GM23338 (cell line): ENCODE results near the gene STARD4. TPM values are rescaled to one million over a fixed set of nuclear protein-coding genes. Genes with fewer than 3 reads are reported as not detected.

Experiments used
- ATAC-seq: fragments of 200-7000 bp; cut with Tn5 transposase; 3 replicates; pipeline ENCODE4 v1.9.1; 2020
- DNase-seq: peaks from one replicate; pipeline ENCODE4 v3.0.0-alpha.2; 2015; ENCODE audit warnings: low spot score
- H2AFZ ChIP-seq: fragments of 200-600 bp; sonication (generic); 2 replicates; pipeline ENCODE4 v1.8.0; 2016; ENCODE audit warnings: antibody characterized with exemption, mild to moderate bottlenecking, moderate library complexity
- H3F3A ChIP-seq: fragments of 200-600 bp; sonication (generic); replicated peaks from 2 replicates; pipeline ENCODE4 v1.8.0; 2017; ENCODE audit warnings: antibody characterized with exemption, mixed run types, low read depth
- H3K27ac ChIP-seq: fragments of 200-600 bp; sonication (generic); 2 replicates; pipeline ENCODE4 v1.6.1; 2016; ENCODE audit warnings: low read depth
- H3K27me3 ChIP-seq: fragments of 200-600 bp; sonication (generic); 2 replicates; pipeline ENCODE4 v1.8.0; 2016; ENCODE audit warnings: mild to moderate bottlenecking, mixed run types, moderate library complexity; ENCODE audit not compliant: insufficient read depth
- H3K36me3 ChIP-seq: fragments of 200-600 bp; sonication (generic); 2 replicates; pipeline ENCODE4 v1.8.0; 2016; ENCODE audit warnings: mild to moderate bottlenecking; ENCODE audit not compliant: insufficient read depth
- H3K4me1 ChIP-seq: fragments of 200-600 bp; sonication (generic); 2 replicates; pipeline ENCODE4 v1.8.0; 2016; ENCODE audit warnings: mild to moderate bottlenecking, moderate library complexity; ENCODE audit not compliant: insufficient read depth
- H3K4me2 ChIP-seq: fragments of 200-600 bp; sonication (generic); 2 replicates; pipeline ENCODE4 v1.7.1; 2017; ENCODE audit warnings: mixed run types
- H3K4me3 ChIP-seq: fragments of 200-600 bp; sonication (generic); 2 replicates; pipeline ENCODE4 v1.6.1; 2016; ENCODE audit warnings: mixed run types
- H3K79me2 ChIP-seq: fragments of 200-600 bp; sonication (generic); replicated peaks from 2 replicates; pipeline ENCODE4 v1.8.0; 2017; ENCODE audit warnings: mild to moderate bottlenecking; ENCODE audit not compliant: insufficient read depth
- H3K9me2 ChIP-seq: fragments of 200-600 bp; sonication (generic); 2 replicates; pipeline ENCODE4 v1.8.0; 2017; ENCODE audit not compliant: insufficient read depth
- H4K20me1 ChIP-seq: fragments of 200-600 bp; sonication (generic); replicated peaks from 2 replicates; pipeline ENCODE4 v1.8.0; 2017; ENCODE audit warnings: mild to moderate bottlenecking; ENCODE audit not compliant: insufficient read depth
- H3K27ac Mint-ChIP-seq: 2 replicates; pipeline ENCODE4 v1.8.0; 2020; ENCODE audit warnings: inconsistent platforms, mild to moderate bottlenecking, moderate library complexity, mixed read lengths
- H3K27me3 Mint-ChIP-seq: 3 replicates; pipeline ENCODE4 v1.8.0; 2022; ENCODE audit warnings: low read depth, mild to moderate bottlenecking, moderate library complexity, mixed read lengths, inconsistent platforms; ENCODE audit not compliant: insufficient read depth, poor library complexity
- H3K36me3 Mint-ChIP-seq: 3 replicates; pipeline ENCODE4 v1.8.0; 2021; ENCODE audit warnings: low read depth, mild to moderate bottlenecking, inconsistent platforms, moderate library complexity, mixed read lengths
- H3K4me1 Mint-ChIP-seq: 3 replicates; pipeline ENCODE4 v1.8.0; 2020; ENCODE audit warnings: mild to moderate bottlenecking, inconsistent platforms, mixed read lengths
- H3K4me3 Mint-ChIP-seq: 3 replicates; pipeline ENCODE4 v1.8.0; 2021; ENCODE audit warnings: moderate library complexity, mild to moderate bottlenecking, inconsistent platforms, mixed read lengths
- H3K9me3 Mint-ChIP-seq: 3 replicates; pipeline ENCODE4 v1.8.0; 2020; ENCODE audit warnings: moderate library complexity, mild to moderate bottlenecking, inconsistent platforms, mixed read lengths
- CREB1 ChIP-seq: fragments of 250-450 bp; sonication (Bioruptor Pico); IDR thresholded peaks from 2 replicates; pipeline ENCODE4 v1.5.0; 2020; ENCODE audit warnings: low read depth, mild to moderate bottlenecking, moderate library complexity
- ETS1 ChIP-seq: IDR thresholded peaks from 2 replicates; pipeline ENCODE4 v1.6.1; 2016; ENCODE audit warnings: antibody characterized with exemption
- EZH2 ChIP-seq: fragments of 200-600 bp; sonication (generic); IDR thresholded peaks from one replicate; pipeline ENCODE4 v1.8.0; 2017; ENCODE audit warnings: antibody characterized with exemption, mild to moderate bottlenecking, low read depth; ENCODE audit not compliant: unreplicated experiment
- EZH2phosphoT487 ChIP-seq: fragments of 200-600 bp; sonication (generic); IDR thresholded peaks from one replicate; pipeline ENCODE4 v1.8.1; 2018; ENCODE audit warnings: antibody characterized with exemption; ENCODE audit not compliant: unreplicated experiment
- JUNB ChIP-seq: IDR thresholded peaks from one replicate; pipeline ENCODE4 v1.6.1; 2016; ENCODE audit warnings: antibody characterized with exemption; ENCODE audit not compliant: unreplicated experiment
- NANOG ChIP-seq: IDR thresholded peaks from 2 replicates; pipeline ENCODE4 v1.6.1; 2016; ENCODE audit warnings: antibody characterized with exemption, borderline replicate concordance
- POLR2AphosphoS5 ChIP-seq: IDR thresholded peaks from 2 replicates; pipeline ENCODE4 v1.6.1; 2016; ENCODE audit warnings: antibody characterized with exemption, low read depth
- STAT1 ChIP-seq: IDR thresholded peaks from one replicate; pipeline ENCODE4 v1.6.1; 2016; ENCODE audit warnings: antibody characterized with exemption; ENCODE audit not compliant: unreplicated experiment
- ZNF114 ChIP-seq: fragments of 250-450 bp; sonication (Bioruptor Pico); IDR thresholded peaks from 2 replicates; pipeline ENCODE4 v1.5.0; 2020; ENCODE audit warnings: mild to moderate bottlenecking, moderate library complexity
- ZNF331 ChIP-seq: fragments of 250-450 bp; sonication (Bioruptor Pico); IDR thresholded peaks from 2 replicates; pipeline ENCODE4 v1.5.0; 2020; ENCODE audit warnings: low read depth, mild to moderate bottlenecking, moderate library complexity
- ZNF462 ChIP-seq: fragments of 250-450 bp; sonication (Bioruptor Pico); IDR thresholded peaks from 2 replicates; pipeline ENCODE4 v1.5.0; 2020; ENCODE audit warnings: mild to moderate bottlenecking, moderate library complexity
- polyA plus RNA-seq: library from polyadenylated mRNA; unstranded; fragments of >200 nt; fragmentation: Nextera tagmentation; extraction: Ambion mirVana; gene quantifications from 2 replicates; pipeline ENCODE4 v1.2.1, GENCODE V29; 2016
- total RNA-seq: library from RNA; depleted of rRNA; stranded (reverse); fragments of >200 nt; shearing (Covaris generic); gene quantifications from 2 replicates; pipeline ENCODE4 v1.2.3, GENCODE V29; 2014
- TF ChIP-seq, protein P1 (sequence below): IDR thresholded peaks from one replicate; pipeline ENCODE4 v1.6.1; 2018; ENCODE audit warnings: antibody characterized with exemption; ENCODE audit not compliant: unreplicated experiment

STARD4 gene
- total and polyA plus RNA-seq, 2 experiments from 2014 or later, result 25.0 to 92.0 TPM

- TF ChIP-seq EZH2phosphoT487 (no peak), EZH2 (no peak)
- H3K9me2 ChIP-seq, result no peaks in the 10 kb centered on the region
- H3K4me2 ChIP-seq, result no peak overlapping the region
- H3K36me3 Mint-ChIP-seq, result peaks cover 45% of the 10 kb centered on the region
- ATAC-seq (no peak), DNase-seq (no peak)
- H3K79me2 ChIP-seq, result peaks cover 66% of the 10 kb centered on the region
- H3K4me3 Mint-ChIP-seq, result no peak overlapping the region
- no peak overlapping the region for H2AFZ ChIP-seq
- H3K27me3 Mint-ChIP-seq, result no peaks in the 10 kb centered on the region
- H3F3A ChIP-seq, result no peaks in the 10 kb centered on the region
- no peaks in the 10 kb centered on the region for H3K4me1 ChIP-seq
- H4K20me1 ChIP-seq, result peaks cover 15% of the 10 kb centered on the region; the same call in 1 of the 2 replicates
- H3K4me1 Mint-ChIP-seq, result peaks cover 8% of the 10 kb centered on the region; the same call in 2 of the 3 replicates
- H3K27ac Mint-ChIP-seq, result no peak overlapping the region
- no peak overlapping the region for H3K4me3 ChIP-seq
- peaks cover 24% of the 10 kb centered on the region; the same call in 1 of the 2 replicates for H3K36me3 ChIP-seq
- H3K9me3 Mint-ChIP-seq, result no peaks in the 10 kb centered on the region
- H3K27ac ChIP-seq, result no peak overlapping the region
- no peaks in the 10 kb centered on the region for H3K27me3 ChIP-seq
These were observed 9.4 kb downstream of the STARD4 start for GRCh38 chr5:111502956-111503355.

GRCh38 chr5:111498346-111498745, 14.0 kb downstream of the STARD4 start:
- ATAC-seq (no peak), DNase-seq (no peak)
- Histone ChIP-seq H3K4me1 (peaks cover 6% of the 10 kb centered on the region), H3K36me3 (peaks cover 26% of the 10 kb centered on the region; the same call in 1 of the 2 replicates), H3K4me2 (no peak overlapping the region), H3K9me2 (no peaks in the 10 kb centered on the region), H3K4me3 (no peak overlapping the region), H3K27me3 (no peaks in the 10 kb centered on the region), H2AFZ (no peak overlapping the region), H3K27ac (no peak overlapping the region), H3F3A (no peaks in the 10 kb centered on the region), H4K20me1 (peaks cover 5% of the 10 kb centered on the region; the same call in 1 of the 2 replicates), H3K79me2 (peaks cover 20% of the 10 kb centered on the region)
- peaks cover 7% of the 10 kb centered on the region; the same call in 2 of the 3 replicates for H3K4me1 Mint-ChIP-seq
- H3K27ac Mint-ChIP-seq, result peak overlapping the region; percentile 44; the same call in 1 of the 2 replicates
- H3K27me3 Mint-ChIP-seq, result no peaks in the 10 kb centered on the region
- H3K4me3 Mint-ChIP-seq, result no peak overlapping the region
- H3K9me3 Mint-ChIP-seq, result no peaks in the 10 kb centered on the region
- H3K36me3 Mint-ChIP-seq, result peaks cover 44% of the 10 kb centered on the region
- TF ChIP-seq NANOG (no peak), JUNB (no peak), ZNF462 (CRISPR knock-in tag) (no peak), POLR2AphosphoS5 (no peak), ZNF114 (CRISPR knock-in tag) (no peak), STAT1 (no peak), CREB1 (no peak), ETS1 (no peak), ZNF331 (CRISPR knock-in tag) (no peak), EZH2 (no peak), EZH2phosphoT487 (no peak)
- TF ChIP-seq, protein P1, sequence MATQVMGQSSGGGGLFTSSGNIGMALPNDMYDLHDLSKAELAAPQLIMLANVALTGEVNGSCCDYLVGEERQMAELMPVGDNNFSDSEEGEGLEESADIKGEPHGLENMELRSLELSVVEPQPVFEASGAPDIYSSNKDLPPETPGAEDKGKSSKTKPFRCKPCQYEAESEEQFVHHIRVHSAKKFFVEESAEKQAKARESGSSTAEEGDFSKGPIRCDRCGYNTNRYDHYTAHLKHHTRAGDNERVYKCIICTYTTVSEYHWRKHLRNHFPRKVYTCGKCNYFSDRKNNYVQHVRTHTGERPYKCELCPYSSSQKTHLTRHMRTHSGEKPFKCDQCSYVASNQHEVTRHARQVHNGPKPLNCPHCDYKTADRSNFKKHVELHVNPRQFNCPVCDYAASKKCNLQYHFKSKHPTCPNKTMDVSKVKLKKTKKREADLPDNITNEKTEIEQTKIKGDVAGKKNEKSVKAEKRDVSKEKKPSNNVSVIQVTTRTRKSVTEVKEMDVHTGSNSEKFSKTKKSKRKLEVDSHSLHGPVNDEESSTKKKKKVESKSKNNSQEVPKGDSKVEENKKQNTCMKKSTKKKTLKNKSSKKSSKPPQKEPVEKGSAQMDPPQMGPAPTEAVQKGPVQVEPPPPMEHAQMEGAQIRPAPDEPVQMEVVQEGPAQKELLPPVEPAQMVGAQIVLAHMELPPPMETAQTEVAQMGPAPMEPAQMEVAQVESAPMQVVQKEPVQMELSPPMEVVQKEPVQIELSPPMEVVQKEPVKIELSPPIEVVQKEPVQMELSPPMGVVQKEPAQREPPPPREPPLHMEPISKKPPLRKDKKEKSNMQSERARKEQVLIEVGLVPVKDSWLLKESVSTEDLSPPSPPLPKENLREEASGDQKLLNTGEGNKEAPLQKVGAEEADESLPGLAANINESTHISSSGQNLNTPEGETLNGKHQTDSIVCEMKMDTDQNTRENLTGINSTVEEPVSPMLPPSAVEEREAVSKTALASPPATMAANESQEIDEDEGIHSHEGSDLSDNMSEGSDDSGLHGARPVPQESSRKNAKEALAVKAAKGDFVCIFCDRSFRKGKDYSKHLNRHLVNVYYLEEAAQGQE, result no peak
